Transverse colon (tissue), 4 donors: ENCODE results near the gene PRPF19. TPM values are rescaled to one million over a fixed set of nuclear protein-coding genes. Genes with fewer than 3 reads are reported as not detected.
A peak's percentile ranks its signal among the peaks of the same experiment; 100 is the strongest.

Experiments
- DNase-seq: peaks from one replicate; pipeline ENCODE4 v3.0.0-alpha.2; 2019
- H3K27ac ChIP-seq, 4 donors: fragments of 200-600 bp; sonication (generic); 2 replicates each; pipeline ENCODE4 v1.5.1; 2016 to 2018; ENCODE audit warnings: inconsistent platforms in 4 of 4
- H3K27me3 ChIP-seq: fragments of 200-600 bp; sonication (generic); 2 replicates; pipeline ENCODE4 v1.5.1; 2017; ENCODE audit warnings: inconsistent platforms
- H3K36me3 ChIP-seq, 4 donors: fragments of 200-600 bp; sonication (generic); 2 replicates each; pipeline ENCODE4 v1.5.1; 2017 to 2019; ENCODE audit warnings: inconsistent platforms in 4 of 4
- H3K4me1 ChIP-seq, 4 donors: fragments of 200-600 bp; sonication (generic); 2 replicates each; pipeline ENCODE4 v1.5.1; 2017 to 2020; ENCODE audit warnings: inconsistent platforms in 4 of 4
- H3K4me3 ChIP-seq, 4 donors: fragments of 200-600 bp; sonication (generic); 1 replicate in 1 of 4; 2 replicates in 3 of 4; pipeline versions ENCODE4 v1.5.1 to v1.6.1; 2017 to 2019; ENCODE audit warnings: inconsistent platforms in 4 of 4
- H3K9me3 ChIP-seq, 2 donors: fragments of 200-600 bp; sonication (generic); 2 replicates each; pipeline ENCODE4 v1.5.1; 2017 to 2019; ENCODE audit warnings: inconsistent platforms in 2 of 2
- EP300 ChIP-seq: sonication (generic); formaldehyde crosslinking; IDR thresholded peaks from one replicate; pipeline ENCODE4 v1.6.1; 2017; ENCODE audit warnings: antibody characterized with exemption, low read depth
- POLR2A ChIP-seq: fragments of 450-650 bp; IDR thresholded peaks from one replicate; pipeline ENCODE4 v1.6.1; 2016; ENCODE audit warnings: antibody characterized with exemption, mild to moderate bottlenecking, moderate library complexity
- POLR2AphosphoS5 ChIP-seq, 3 donors: sonication (generic); formaldehyde crosslinking; IDR thresholded peaks; one replicate each; pipeline ENCODE4 v1.6.1; 2016; ENCODE audit warnings: antibody characterized with exemption in 3 of 3
- WGBS, 2 donors: methylation state at CpG; one replicate each; pipeline ENCODE4 v1.1.5; 2018; ENCODE audit warnings: low coverage in 1 of 2; 5-methylcytosine and 5-hydroxymethylcytosine counted together
- in situ Hi-C, 4 donors: fragments of 200-750 bp; cut with MboI; loops; one replicate each; pipeline versions ENCODE4 v1.15.0 to v1.15.1; 2017; ENCODE audit warnings: low sequenced_read_pairs in 3 of 4, low pct_ligation_motif_present in 1 of 4, low pct_unique_long_range_greater_than_20kb in 1 of 4
- intact Hi-C: fragments of 100-400 bp; cut with DNase I; formaldehyde crosslinking; loops from one replicate; pipeline ENCODE4 v1.15.1; 2023; ENCODE audit warnings: low total_unique reads
- total RNA-seq, 4 donors: library from RNA; depleted of rRNA; stranded (reverse); fragments of >200 nt; gene quantifications; one replicate each; pipeline ENCODE4 v1.1.0, GENCODE V29; 2016
- TF ChIP-seq, protein P1 (sequence below), 5 experiments: fragments of 200-600 bp in 3 of 5; fragments of 450-650 bp in 2 of 5; sonication (generic) in 3 of 5; IDR thresholded peaks; 1 replicate in 2 of 5; 2 replicates in 3 of 5; pipeline ENCODE4 v1.5.1; 2016 to 2017; ENCODE audit warnings: antibody characterized with exemption in 5 of 5, inconsistent platforms in 3 of 5, mild to moderate bottlenecking in 2 of 5, moderate library complexity in 1 of 5

Gene PRPF19
- total RNA-seq, 4 donors from 2014 or later, result 15.5 to 70.3 (median 42.8) TPM

DNA sequence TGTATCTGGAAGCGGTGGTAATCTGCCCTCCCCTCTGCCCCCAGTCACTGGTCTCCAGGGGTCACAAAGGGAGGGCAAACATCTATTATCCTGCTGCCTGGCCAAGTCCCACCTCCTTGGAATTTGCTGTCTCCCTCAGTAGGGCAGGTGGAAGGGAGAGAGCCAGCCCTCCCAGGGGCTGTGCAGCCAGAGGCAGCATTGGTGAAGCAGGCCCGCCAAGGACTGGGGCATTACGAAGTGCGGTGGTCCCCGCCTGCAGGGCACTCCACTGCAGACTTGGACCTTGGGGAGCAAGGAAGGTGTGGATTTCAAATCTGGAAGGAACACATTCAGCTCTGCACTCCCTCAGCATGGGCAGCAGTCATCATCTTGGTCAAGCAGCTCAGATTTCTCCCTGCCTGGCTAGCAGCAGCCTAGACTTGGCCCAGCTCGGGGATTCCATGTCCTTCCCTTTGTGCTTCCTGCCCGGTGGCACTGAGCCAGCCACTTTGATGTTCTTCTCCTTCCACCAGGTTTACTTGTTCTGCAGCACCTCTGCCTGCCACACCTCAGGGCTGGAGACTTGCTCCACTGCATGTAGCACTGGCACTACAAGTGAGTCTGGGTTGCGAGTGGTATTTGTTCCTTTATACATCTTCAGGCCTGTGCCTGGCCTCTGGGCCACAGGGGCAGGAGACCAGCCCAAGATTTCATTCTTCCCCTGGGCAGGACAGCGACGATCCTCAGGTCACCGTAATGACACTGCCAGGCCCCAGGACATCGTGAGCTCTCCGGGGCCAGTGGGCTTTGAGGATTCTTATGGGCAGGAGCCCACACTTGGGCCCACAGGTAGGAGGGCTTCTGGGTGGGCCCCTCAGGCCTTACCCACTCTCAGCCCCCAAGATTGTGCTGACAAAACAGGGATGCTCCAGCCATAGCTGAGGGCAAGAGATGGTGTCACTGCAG, 31.7 kb downstream of the PRPF19 start:
- Histone ChIP-seq H3K4me3 (no peak overlapping the region), H3K36me3 (no peaks in the 10 kb centered on the region), H3K27ac (no peak overlapping the region), H3K4me1 (peaks cover 0 to 10% (median 1%) of the 10 kb centered on the region in 4 donors), H3K27me3 (no peaks in the 10 kb centered on the region), H3K9me3 (no peaks in the 10 kb centered on the region)
- intact Hi-C loops (no loop called here), in situ Hi-C loops (no loop called here)
- 84% methylated on average over 11 of the region's 13 CpGs; no CpG with 5 or more reads in 1 of the 2 donors for WGBS, 2 donors
- TF ChIP-seq POLR2A (no peak), POLR2AphosphoS5 (IDR thresholded peaks at IDR 0.05) (no peak), EP300 (no peak)
- TF ChIP-seq, protein P1, sequence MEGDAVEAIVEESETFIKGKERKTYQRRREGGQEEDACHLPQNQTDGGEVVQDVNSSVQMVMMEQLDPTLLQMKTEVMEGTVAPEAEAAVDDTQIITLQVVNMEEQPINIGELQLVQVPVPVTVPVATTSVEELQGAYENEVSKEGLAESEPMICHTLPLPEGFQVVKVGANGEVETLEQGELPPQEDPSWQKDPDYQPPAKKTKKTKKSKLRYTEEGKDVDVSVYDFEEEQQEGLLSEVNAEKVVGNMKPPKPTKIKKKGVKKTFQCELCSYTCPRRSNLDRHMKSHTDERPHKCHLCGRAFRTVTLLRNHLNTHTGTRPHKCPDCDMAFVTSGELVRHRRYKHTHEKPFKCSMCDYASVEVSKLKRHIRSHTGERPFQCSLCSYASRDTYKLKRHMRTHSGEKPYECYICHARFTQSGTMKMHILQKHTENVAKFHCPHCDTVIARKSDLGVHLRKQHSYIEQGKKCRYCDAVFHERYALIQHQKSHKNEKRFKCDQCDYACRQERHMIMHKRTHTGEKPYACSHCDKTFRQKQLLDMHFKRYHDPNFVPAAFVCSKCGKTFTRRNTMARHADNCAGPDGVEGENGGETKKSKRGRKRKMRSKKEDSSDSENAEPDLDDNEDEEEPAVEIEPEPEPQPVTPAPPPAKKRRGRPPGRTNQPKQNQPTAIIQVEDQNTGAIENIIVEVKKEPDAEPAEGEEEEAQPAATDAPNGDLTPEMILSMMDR (IDR thresholded peaks at IDR 0.05), result no peak
- no peak for DNase-seq

DNA sequence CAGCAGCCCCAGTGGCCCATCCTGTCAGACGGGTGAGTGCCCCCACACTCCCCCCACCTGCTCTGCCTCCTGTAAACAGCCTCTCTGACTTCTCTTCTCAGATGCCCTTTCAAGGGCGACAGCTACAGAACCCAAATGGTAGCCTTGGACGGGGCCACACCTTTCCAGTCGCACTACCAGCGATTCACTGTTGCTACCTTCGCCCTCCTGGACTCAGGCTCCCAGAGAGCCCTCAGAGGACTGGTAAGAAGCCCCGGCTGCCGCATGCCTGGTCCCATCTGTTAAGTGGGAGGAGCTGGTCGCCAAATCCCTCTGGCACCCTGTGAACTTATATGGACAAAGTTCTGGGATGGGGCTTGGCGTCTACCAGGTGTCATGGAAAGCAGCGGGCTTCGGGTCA, 32.9 kb downstream of the PRPF19 start:
- 85% methylated on average over 12 of the region's 12 CpGs; no CpG with 5 or more reads in 1 of the 2 donors for WGBS, 2 donors
- no peak for DNase-seq
- H3K27me3 ChIP-seq, result no peaks in the 10 kb centered on the region
- in situ Hi-C loops (no loop called here), intact Hi-C loops (no loop called here)
- H3K36me3 ChIP-seq, result no peaks in the 10 kb centered on the region
- H3K4me3 ChIP-seq, result no peak overlapping the region
- TF ChIP-seq, protein P1 (IDR thresholded peaks at IDR 0.05), result no peak
- TF ChIP-seq POLR2A, result no peak
- TF ChIP-seq POLR2AphosphoS5 (IDR thresholded peaks at IDR 0.05), result no peak
- no peak for TF ChIP-seq EP300
- peaks cover 0 to 4% (median 1%) of the 10 kb centered on the region in 4 donors for H3K4me1 ChIP-seq
- no peaks in the 10 kb centered on the region for H3K9me3 ChIP-seq
- H3K27ac ChIP-seq, result peak overlapping the region; percentile 1 to 57 (median 20)

DNA sequence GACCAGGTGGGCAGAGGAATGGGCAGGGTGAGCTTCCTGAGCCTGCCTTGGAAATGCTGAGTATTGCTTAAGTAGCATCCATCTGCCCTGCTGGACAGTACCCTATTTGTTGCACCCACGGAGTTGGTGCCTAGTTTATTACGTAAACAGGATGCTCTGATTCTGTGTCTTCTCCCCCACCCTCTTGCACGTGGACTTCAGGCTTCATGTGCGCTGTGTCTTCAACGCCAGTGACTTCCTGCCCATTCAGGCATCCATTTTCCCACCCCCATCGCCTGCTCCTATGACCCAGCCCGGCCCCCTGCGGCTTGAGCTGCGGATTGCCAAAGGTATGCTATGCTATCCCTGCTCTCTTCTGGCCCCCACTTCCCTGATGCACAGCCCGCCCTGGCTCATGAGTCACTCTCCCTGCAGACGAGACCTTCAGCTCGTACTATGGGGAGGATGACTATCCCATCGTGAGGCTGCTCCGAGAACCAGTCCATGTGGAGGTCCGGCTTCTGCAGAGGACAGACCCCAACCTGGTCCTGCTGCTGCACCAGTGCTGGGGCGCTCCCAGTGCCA, 33.3 kb downstream of the PRPF19 start:
- intact Hi-C loops, result no loop called here
- H3K9me3 ChIP-seq, result no peaks in the 10 kb centered on the region
- peaks cover 0 to 4% (median under 1%) of the 10 kb centered on the region in 4 donors for H3K4me1 ChIP-seq
- no peak overlapping the region for H3K4me3 ChIP-seq
- TF ChIP-seq POLR2A, result no peak
- no peak for TF ChIP-seq EP300
- TF ChIP-seq, protein P1 (IDR thresholded peaks at IDR 0.05), result no peak
- no peak for TF ChIP-seq POLR2AphosphoS5 (IDR thresholded peaks at IDR 0.05)
- H3K27ac ChIP-seq, result peak overlapping the region; percentile 30 to 57 (median 50)
- WGBS, 2 donors, result 76 to 84% methylated on average over 8 to 16 of the region's 16 CpGs
- DNase-seq, result peak; percentile 26
- in situ Hi-C loops, result no loop called here
- no peaks in the 10 kb centered on the region for H3K36me3 ChIP-seq
- no peaks in the 10 kb centered on the region for H3K27me3 ChIP-seq

DNA sequence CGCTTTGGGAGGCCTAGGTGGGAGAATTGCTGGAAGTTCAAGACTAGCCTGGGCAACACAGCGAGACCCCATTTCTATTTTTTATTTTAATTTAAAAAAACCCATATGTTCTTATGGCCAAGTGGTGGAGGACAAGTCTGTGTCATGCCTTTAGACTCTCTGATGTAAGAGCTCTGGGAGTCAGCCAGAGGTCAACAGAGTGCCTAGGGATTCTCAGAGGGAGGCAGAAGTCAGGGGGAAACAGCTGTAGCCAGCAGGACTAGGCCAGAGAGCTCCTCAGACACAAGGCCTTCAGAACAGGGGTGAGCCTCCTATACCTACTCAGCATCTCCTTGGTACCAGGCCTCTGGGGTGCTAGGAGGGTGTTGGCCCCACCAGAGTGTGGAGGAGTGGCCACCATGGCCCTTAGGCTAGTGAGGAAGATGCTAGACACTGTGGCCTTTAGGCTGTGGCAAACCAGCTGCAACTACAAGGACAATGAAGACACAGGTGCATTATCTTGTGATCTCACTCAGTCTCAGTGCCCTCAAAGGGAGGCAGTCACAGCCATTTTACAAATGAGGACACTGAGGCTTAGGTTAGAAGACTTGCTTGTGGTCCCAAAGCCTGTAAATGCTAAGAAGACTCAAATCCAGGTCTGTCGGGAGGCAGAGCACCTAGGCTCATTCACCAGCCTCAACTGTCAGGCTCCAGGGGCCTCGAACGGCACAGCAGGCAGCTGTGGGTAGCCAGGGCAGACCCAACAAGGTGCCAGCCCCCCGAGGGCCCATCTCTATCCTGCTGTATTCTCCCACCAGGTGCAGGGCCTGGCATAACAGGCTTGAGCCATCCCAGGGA, 34.0 kb downstream of the PRPF19 start:
- Histone ChIP-seq H3K4me1 (peaks cover 0 to 4% (median 0%) of the 10 kb centered on the region in 4 donors), H3K27me3 (no peaks in the 10 kb centered on the region), H3K36me3 (no peaks in the 10 kb centered on the region), H3K9me3 (no peaks in the 10 kb centered on the region), H3K27ac (peak overlapping the region; percentile 29 to 57 (median 50)), H3K4me3 (no peak overlapping the region)
- DNase-seq, result peak; percentile 35
- no peak for TF ChIP-seq EP300
- TF ChIP-seq POLR2AphosphoS5 (IDR thresholded peaks at IDR 0.05), result no peak
- TF ChIP-seq, protein P1 (IDR thresholded peaks at IDR 0.05), result no peak
- no peak for TF ChIP-seq POLR2A
- intact Hi-C loops (no loop called here), in situ Hi-C loops (no loop called here)
- WGBS, 2 donors, result 90% methylated on average over 6 of the region's 6 CpGs; no CpG with 5 or more reads in 1 of the 2 donors
